Activated effector memory CD4-positive, alpha-beta T cell treated with anti-CD3 and anti-CD28 coated beads, Interleukin-2, amount 50 U/mL, for 16 hours (primary cell): ENCODE data around the gene ST6GALNAC3.
"Not testable (repeated sequence)": the region's sequence is repeated elsewhere in the genome, so short reads cannot be mapped to it uniquely, and the experiment has no call there.

Source experiments
- DNase-seq: peaks from one replicate; pipeline ENCODE4 v3.0.0-alpha.2; 2020

The ST6GALNAC3 gene

GRCh38 chr1:76595024-76595423, 520.5 kb downstream of the ST6GALNAC3 start:
- no peak for DNase-seq

- no peak for DNase-seq
These were observed 526.9 kb downstream of the ST6GALNAC3 start for GRCh38 chr1:76601465-76601864.

- DNase-seq, result no peak
These were observed 533.2 kb downstream of the ST6GALNAC3 start for GRCh38 chr1:76607717-76608116.

- no peak for DNase-seq
These were observed 537.4 kb downstream of the ST6GALNAC3 start for GRCh38 chr1:76611770-76612445.

- no peak for DNase-seq
These were observed 539.3 kb downstream of the ST6GALNAC3 start for GRCh38 chr1:76613886-76614285.

- no peak for DNase-seq
These were observed 540.9 kb downstream of the ST6GALNAC3 start for GRCh38 chr1:76615253-76616035.

- no peak for DNase-seq
These were observed 545.8 kb downstream of the ST6GALNAC3 start for GRCh38 chr1:76620371-76620770.

GRCh38 chr1:76622774-76623528, 548.4 kb downstream of the ST6GALNAC3 start:
- DNase-seq, result no peak

- no peak for DNase-seq
These were observed 551.5 kb downstream of the ST6GALNAC3 start for GRCh38 chr1:76625886-76626678.

GRCh38 chr1:76627498-76627897, 553.0 kb downstream of the ST6GALNAC3 start:
- no peak for DNase-seq

GRCh38 chr1:76627901-76628300, 553.4 kb downstream of the ST6GALNAC3 start:
- no peak for DNase-seq

- no peak for DNase-seq
These were observed 557.6 kb downstream of the ST6GALNAC3 start for GRCh38 chr1:76632136-76632535.

GRCh38 chr1:76635784-76636183, 561.2 kb downstream of the ST6GALNAC3 start:
- DNase-seq, result no peak

GRCh38 chr1:76639181-76639580, 564.6 kb downstream of the ST6GALNAC3 start:
- DNase-seq, result no peak

GRCh38 chr1:76640092-76640491, 565.5 kb downstream of the ST6GALNAC3 start:
- no peak for DNase-seq

GRCh38 chr1:76640723-76641122, 566.2 kb downstream of the ST6GALNAC3 start:
- no peak for DNase-seq

GRCh38 chr1:76644139-76644538, 569.6 kb downstream of the ST6GALNAC3 start:
- DNase-seq, result no peak

- not testable (repeated sequence) for DNase-seq
These were observed 578.3 kb downstream of the ST6GALNAC3 start for GRCh38 chr1:76652860-76653259.

GRCh38 chr1:76657623-76658022, 583.1 kb downstream of the ST6GALNAC3 start:
- no peak for DNase-seq

GRCh38 chr1:76659171-76659940, 584.8 kb downstream of the ST6GALNAC3 start:
- no peak for DNase-seq

- no peak for DNase-seq
These were observed 587.0 kb downstream of the ST6GALNAC3 start for GRCh38 chr1:76661531-76661930.

GRCh38 chr1:76666499-76666898, 592.0 kb downstream of the ST6GALNAC3 start:
- no peak for DNase-seq
